ENCODE results near the gene HRCT1. TPM values are rescaled to one million over a fixed set of nuclear protein-coding genes. Genes with fewer than 3 reads are reported as not detected.
"Not testable (repeated sequence)": the region's sequence is repeated elsewhere in the genome, so short reads cannot be mapped to it uniquely, and the experiment has no call there.

HRCT1 gene
- total RNA-seq, 1 donor from 2014 or later = 6.2 TPM

GRCh38 chr9:35930521-35930920, 24.5 kb downstream of the HRCT1 start:
- Histone ChIP-seq H3K27me3 (ENCODE audit: low read depth) (no peaks in the 10 kb centered on the region), H3K36me3 (no peaks in the 10 kb centered on the region), H3K27ac (replicated peaks) (peak overlapping the region; percentile 85), H3K4me1 (peaks cover 17% of the 10 kb centered on the region), H3K9me3 (replicated peaks) (no peaks in the 10 kb centered on the region), H3K4me3 (no peak overlapping the region)
- TF ChIP-seq CTCF (IDR thresholded peaks at IDR 0.05; ENCODE audit: borderline replicate concordance) = no peak
- intact Hi-C loops (cut with micrococcal nuclease) = no loop called here
- DNase-seq = no peak

GRCh38 chr9:35930989-35931388, 25.0 kb downstream of the HRCT1 start:
- intact Hi-C loops (cut with micrococcal nuclease) = no loop called here

GRCh38 chr9:35932735-35933134, 26.7 kb downstream of the HRCT1 start:
- no peak for DNase-seq
- H3K36me3 ChIP-seq = no peaks in the 10 kb centered on the region
- no peak for TF ChIP-seq CTCF (IDR thresholded peaks at IDR 0.05; ENCODE audit: borderline replicate concordance)
- H3K27ac ChIP-seq (replicated peaks) = no peak overlapping the region
- no peaks in the 10 kb centered on the region for H3K27me3 ChIP-seq (ENCODE audit: low read depth)
- H3K9me3 ChIP-seq (replicated peaks) = no peaks in the 10 kb centered on the region
- H3K4me3 ChIP-seq = no peak overlapping the region
- intact Hi-C loops (cut with micrococcal nuclease) = no loop called here
- peaks cover 17% of the 10 kb centered on the region for H3K4me1 ChIP-seq

More at GRCh38 chr9:35930989-35931388, 25.0 kb downstream of the HRCT1 start:
- no peak overlapping the region for H3K27ac ChIP-seq (replicated peaks)
- no peak for TF ChIP-seq CTCF (IDR thresholded peaks at IDR 0.05; ENCODE audit: borderline replicate concordance)
- H3K36me3 ChIP-seq = no peaks in the 10 kb centered on the region
- peaks cover 17% of the 10 kb centered on the region for H3K4me1 ChIP-seq
- no peak overlapping the region for H3K4me3 ChIP-seq
- H3K9me3 ChIP-seq (replicated peaks) = no peaks in the 10 kb centered on the region
- H3K27me3 ChIP-seq (ENCODE audit: low read depth) = no peaks in the 10 kb centered on the region
- DNase-seq = no peak

GRCh38 chr9:35933550-35934067, 27.6 kb downstream of the HRCT1 start:
- Histone ChIP-seq H3K36me3 (no peaks in the 10 kb centered on the region), H3K4me3 (no peak overlapping the region), H3K27ac (replicated peaks) (no peak overlapping the region), H3K4me1 (peaks cover 14% of the 10 kb centered on the region), H3K27me3 (ENCODE audit: low read depth) (no peaks in the 10 kb centered on the region), H3K9me3 (replicated peaks) (no peaks in the 10 kb centered on the region)
- no peak for DNase-seq
- TF ChIP-seq CTCF (IDR thresholded peaks at IDR 0.05; ENCODE audit: borderline replicate concordance) = no peak
- intact Hi-C loops (cut with micrococcal nuclease) = no loop called here

- intact Hi-C loops (cut with micrococcal nuclease); H3K4me1 ChIP-seq; H3K27ac ChIP-seq (replicated peaks); H3K27me3 ChIP-seq (ENCODE audit: low read depth); H3K36me3 ChIP-seq; H3K4me3 ChIP-seq; DNase-seq; H3K9me3 ChIP-seq (replicated peaks): not testable (repeated sequence)
Measured at GRCh38 chr9:35934069-35934468, 28.1 kb downstream of the HRCT1 start.

GRCh38 chr9:35935261-35935660, 29.3 kb downstream of the HRCT1 start:
- Histone ChIP-seq H3K9me3 (replicated peaks) (no peaks in the 10 kb centered on the region), H3K4me1 (peaks cover under 1% of the 10 kb centered on the region), H3K4me3 (no peak overlapping the region), H3K27ac (replicated peaks) (no peak overlapping the region), H3K36me3 (no peaks in the 10 kb centered on the region), H3K27me3 (ENCODE audit: low read depth) (no peaks in the 10 kb centered on the region)
- no peak for TF ChIP-seq CTCF (IDR thresholded peaks at IDR 0.05; ENCODE audit: borderline replicate concordance)
- intact Hi-C loops (cut with micrococcal nuclease) = no loop called here
- DNase-seq = no peak

Measured in left ventricle myocardium inferior (tissue), 1 donor.